GM10847 (cell line): ENCODE data around the gene CPA3.

ENCODE experiments used
- POLR2A ChIP-seq: IDR thresholded peaks from 2 replicates; pipeline ENCODE4 v1.6.1; 2011; ENCODE audit not compliant: insufficient read length; ENCODE audit errors: extremely low read depth

CPA3 gene

GRCh38 chr3:148865049-148865448, at the start of gene CPA3:
TSS of gene CPA3 (plus strand) at chr3:148865296. CDS start at chr3:148865308, 12 bp downstream.
- no peak for TF ChIP-seq POLR2A

GRCh38 chr3:148815316-148816110, 49.6 kb upstream of the CPA3 start:
- TF ChIP-seq POLR2A = no peak

GRCh38 chr3:148816427-148816826, 48.7 kb upstream of the CPA3 start:
- no peak for TF ChIP-seq POLR2A

DNA sequence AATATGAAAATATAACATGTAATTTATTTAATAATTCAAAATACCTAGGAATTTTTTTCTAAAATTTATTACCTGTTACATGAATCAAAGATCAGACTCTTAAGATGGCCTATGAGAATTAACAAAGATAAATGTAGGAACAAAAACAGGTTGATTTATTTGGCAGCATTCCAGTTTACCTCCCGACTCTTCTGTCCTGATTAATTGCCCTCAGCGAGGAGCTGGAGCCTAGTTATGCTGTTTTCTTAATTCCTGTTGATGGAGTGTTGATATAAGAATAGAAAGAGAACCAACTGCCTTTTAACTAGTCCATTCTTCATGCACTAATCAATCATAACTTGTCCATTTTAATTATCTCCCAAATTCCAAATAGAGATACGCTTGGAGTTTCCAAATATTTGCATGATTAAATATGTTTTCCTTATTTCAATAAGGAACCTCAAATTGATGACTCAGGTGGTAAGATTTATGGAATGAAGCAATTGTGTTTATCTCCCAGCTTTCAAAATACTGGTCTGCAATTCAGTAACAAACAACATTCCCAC, 48.0 kb upstream of the CPA3 start:
- no peak for TF ChIP-seq POLR2A

DNA sequence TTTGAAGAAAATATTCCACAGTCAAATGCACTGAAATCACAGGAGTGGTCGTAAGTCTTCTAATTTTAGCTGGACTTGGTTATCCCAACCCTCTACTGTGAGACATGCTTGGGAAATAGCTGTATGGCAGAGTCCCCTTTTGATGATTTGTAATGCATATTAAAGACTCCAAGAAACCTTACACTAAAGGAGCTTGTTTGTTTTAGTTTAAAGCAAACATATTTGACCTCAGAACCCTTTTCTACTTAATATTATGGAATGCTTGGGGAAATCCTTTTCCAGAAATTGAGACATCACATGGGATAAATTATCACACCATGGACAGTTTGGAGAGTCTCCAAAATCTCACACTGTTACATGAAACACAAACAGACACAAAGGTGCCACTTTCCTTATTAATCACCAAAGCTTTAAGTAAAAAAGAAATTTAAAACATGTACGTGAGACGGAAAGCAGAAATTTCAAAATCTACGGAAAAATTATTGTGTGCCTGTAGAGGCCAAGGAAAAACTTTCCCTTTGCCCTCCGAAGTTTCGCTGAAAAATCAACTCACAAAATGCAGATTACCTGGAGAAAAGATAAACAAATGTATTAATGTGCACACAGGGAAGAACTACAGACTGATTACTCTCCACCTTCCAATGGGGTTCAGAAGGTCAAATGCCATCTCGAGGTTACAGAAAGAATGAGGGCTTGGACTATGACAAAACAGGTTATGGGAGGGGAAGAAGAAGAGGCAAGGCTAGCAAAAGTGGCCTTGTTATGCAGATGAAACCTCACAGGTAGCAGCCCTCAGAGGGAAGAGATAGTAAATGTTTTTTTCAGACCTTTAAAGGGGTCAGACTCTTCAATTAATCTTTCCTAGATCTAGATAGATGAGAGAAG, 44.5 kb upstream of the CPA3 start:
- no peak for TF ChIP-seq POLR2A

DNA sequence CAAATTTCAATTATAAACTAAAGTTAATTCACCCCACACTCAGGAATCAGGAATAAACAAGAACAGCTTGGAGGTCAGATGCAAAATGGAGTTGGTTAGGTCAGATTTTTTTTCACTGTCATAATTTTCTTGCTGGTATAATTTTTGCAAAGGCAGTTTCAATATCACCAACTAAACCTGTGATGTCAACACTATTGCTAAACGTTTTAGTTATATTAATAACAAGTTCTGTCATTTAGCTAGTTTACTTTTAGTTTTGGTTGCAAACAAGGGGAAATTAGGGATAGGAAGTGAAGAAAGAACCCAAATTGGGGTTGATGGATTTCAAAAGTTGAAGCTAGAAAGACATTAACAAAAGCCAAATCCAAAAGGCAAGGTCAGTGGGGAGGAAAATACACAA, 42.1 kb upstream of the CPA3 start:
- no peak for TF ChIP-seq POLR2A

- TF ChIP-seq POLR2A = no peak
Observed at GRCh38 chr3:148825476-148825875, 39.6 kb upstream of the CPA3 start.

DNA sequence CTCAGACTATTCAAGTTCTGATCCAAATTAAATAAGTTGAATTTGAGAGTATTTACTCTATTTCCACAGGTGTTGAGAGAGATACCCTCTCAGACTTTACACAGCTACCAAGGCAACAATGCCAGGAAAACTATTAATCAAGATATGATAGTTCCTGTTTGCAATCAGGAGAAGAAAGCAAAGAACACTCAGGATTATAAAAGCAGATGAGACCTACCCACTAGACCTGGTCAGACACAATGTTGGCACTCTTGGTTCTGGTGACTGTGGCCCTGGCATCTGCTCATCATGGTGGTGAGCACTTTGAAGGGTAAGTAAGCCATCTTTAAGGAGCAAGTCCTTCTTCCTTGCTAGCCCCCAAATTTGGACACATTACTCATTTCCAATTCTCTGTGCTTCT, 37.5 kb upstream of the CPA3 start, which contains the start of gene CPB1:
CPB1 (plus strand) TSS at position 227 of the 400 bp plus-strand sequence; CDS start at position 240, 13 bp downstream.
- TF ChIP-seq POLR2A = no peak

DNA sequence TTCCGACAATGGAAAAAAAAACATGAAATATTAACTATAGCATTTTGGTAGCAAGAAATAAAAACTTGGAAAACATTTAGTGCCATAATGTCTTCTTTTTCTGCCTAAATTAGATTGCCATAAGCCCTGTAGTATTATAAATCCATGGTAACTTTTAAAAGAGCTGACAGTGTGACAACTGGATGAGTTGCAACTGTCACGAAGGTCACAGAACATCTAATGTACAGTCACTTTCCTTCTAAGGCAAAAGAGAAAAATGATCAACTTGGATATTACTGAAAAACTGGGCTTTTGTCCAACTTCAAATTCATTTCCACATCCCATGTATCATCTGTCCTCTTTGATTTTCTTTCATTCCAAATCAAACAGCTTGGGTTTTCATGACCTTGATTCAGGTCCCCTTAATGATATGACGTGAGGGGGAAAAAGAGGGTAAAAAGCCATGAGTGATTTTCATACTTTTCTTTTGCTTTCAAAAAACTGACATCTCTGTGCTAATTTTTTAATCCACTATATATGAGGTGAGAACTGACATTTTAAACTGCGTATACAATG, 36.9 kb upstream of the CPA3 start:
- TF ChIP-seq POLR2A = no peak

GRCh38 chr3:148829926-148830325, 35.2 kb upstream of the CPA3 start:
- TF ChIP-seq POLR2A = no peak

- TF ChIP-seq POLR2A = no peak
Observed at GRCh38 chr3:148833223-148833622, 31.9 kb upstream of the CPA3 start.

- no peak for TF ChIP-seq POLR2A
Observed at GRCh38 chr3:148839805-148840204, 25.3 kb upstream of the CPA3 start.

GRCh38 chr3:148840451-148840850, 24.6 kb upstream of the CPA3 start:
- no peak for TF ChIP-seq POLR2A

GRCh38 chr3:148845756-148846395, 19.2 kb upstream of the CPA3 start:
- no peak for TF ChIP-seq POLR2A

DNA sequence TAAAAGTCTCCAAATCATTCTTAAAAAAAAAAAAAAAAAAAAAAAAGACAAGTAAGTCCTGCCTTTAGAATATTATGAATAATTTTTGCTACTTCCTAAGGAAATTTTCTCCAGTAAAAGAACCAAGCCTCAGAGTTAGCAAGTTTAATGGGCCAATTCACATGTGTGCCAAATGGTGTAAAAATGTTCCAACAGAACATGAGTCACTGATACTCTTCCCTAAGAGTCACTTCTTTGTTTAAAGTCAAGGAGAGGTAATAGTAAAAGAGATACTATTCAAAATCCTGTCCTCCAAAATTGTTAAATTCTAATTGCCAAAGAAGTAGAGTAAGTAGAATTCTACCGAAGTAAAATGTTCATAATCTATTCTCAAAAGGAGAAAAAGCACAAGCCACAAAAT, 17.7 kb upstream of the CPA3 start:
- no peak for TF ChIP-seq POLR2A
